ENCODE measurements around the gene TYROBP. TPM values are rescaled to one million over a fixed set of nuclear protein-coding genes. Genes with fewer than 3 reads are reported as not detected.

Gene TYROBP
- total RNA-seq, 4 donors from 2014 or later, result 3.0 to 116 (median 45.3) TPM

DNA sequence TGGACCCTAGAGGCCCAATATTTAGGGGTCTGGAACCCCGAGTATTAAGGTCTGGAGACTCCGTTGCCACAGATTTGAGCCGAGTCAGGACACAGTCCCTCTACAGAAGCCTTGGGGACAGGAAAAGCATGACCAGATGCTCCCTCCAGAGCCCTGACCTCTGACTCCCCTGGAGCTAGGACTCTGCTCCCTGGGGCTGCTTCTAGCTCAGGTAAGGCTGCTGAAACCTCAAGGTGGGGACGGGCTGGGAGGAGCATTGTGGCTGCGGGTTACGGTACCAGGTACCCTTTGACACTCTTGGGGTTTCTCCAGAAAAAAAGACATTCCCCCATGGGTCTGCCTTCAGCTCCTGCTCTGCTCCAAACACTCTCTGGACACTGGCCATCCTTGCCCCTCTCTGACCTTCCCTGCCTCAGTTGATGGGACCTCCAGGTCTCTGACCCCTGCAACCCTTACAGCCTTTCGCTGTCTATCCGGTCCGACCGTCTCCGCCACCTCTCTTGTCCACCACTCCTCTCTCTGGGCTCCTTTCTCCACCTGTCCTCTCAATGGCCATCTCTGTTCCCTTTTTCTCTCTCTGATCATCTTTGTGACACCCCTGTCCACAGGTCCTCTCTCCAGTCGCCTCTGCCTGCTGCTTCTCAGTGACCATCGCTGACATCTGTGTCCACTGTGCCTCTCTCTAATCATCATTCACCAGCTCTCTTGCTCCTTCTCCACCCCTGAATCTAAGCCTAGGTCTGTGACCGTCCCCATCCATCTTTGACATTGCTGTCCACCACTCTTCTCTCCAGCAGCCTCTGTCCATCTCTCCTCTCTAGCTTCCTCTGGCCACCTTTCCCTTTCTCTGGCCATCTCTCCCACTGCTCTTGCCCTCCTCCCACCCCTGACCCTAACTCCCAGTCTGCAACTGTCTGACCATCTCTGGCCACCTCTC is 29.5 kb upstream of the TYROBP start:
- Histone ChIP-seq H3K36me3 (peaks cover 0 to 37% of the 10 kb centered on the region in 2 donors), H3K27me3 (no peaks in the 10 kb centered on the region), H3K4me3 (peak overlapping the region; percentile 42 to 85), H3K4me1 (peaks cover 2 to 40% (median 13%) of the 10 kb centered on the region in 3 donors), H3K27ac (peak overlapping the region in 3 of 4 donors; percentile 90 to 93 (median 91)), H3K9me3 (no peaks in the 10 kb centered on the region)
- TF ChIP-seq EP300 (IDR thresholded peaks at IDR 0.05) (no peak), POLR2AphosphoS5 (IDR thresholded peaks at IDR 0.05) (no peak), POLR2A (IDR thresholded peaks at IDR 0.05) (no peak)
- TF ChIP-seq, protein P1, sequence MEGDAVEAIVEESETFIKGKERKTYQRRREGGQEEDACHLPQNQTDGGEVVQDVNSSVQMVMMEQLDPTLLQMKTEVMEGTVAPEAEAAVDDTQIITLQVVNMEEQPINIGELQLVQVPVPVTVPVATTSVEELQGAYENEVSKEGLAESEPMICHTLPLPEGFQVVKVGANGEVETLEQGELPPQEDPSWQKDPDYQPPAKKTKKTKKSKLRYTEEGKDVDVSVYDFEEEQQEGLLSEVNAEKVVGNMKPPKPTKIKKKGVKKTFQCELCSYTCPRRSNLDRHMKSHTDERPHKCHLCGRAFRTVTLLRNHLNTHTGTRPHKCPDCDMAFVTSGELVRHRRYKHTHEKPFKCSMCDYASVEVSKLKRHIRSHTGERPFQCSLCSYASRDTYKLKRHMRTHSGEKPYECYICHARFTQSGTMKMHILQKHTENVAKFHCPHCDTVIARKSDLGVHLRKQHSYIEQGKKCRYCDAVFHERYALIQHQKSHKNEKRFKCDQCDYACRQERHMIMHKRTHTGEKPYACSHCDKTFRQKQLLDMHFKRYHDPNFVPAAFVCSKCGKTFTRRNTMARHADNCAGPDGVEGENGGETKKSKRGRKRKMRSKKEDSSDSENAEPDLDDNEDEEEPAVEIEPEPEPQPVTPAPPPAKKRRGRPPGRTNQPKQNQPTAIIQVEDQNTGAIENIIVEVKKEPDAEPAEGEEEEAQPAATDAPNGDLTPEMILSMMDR (IDR thresholded peaks at IDR 0.05), result no peak
- 35 to 43% methylated on average over 10 to 12 of the region's 14 CpGs for WGBS, 2 donors (ENCODE audit: low coverage in 1 of 2)
- ATAC-seq, result no peak

DNA sequence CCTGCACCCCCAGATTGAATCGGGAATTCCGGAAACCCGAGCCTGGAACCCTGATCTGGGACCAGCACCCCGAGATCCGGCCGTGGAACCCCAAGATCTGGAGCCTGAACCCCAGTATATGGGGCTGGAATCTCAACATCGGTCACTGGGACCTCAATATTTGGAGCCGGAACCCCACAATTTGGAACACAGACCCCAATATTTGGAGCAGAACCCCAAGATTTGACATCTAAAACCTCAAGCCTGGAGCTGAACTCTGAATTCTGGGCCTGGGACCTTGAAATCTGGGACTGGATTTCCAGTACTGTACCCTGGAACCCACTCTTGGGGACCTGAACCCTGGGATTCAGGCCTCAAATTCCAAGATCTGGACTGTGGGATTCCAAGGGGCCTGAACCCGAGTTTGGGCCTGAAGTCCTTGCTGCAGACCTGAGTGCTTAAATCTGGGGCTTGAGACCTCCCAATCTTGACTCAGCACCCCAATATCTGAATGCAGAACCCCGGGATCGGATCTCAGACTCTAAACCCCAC is 28.7 kb upstream of the TYROBP start:
- Histone ChIP-seq H3K27ac (peak overlapping the region; percentile 13 to 93 (median 90)), H3K27me3 (no peaks in the 10 kb centered on the region), H3K4me3 (peak overlapping the region; percentile 42 to 85), H3K9me3 (no peaks in the 10 kb centered on the region), H3K36me3 (peaks cover 0 to 29% of the 10 kb centered on the region in 2 donors), H3K4me1 (peaks cover 2 to 43% (median 17%) of the 10 kb centered on the region in 3 donors)
- 0% methylated on average over 1 of the region's 11 CpGs; no CpG with 5 or more reads in 1 of the 2 donors for WGBS, 2 donors (ENCODE audit: low coverage in 1 of 2)
- no peak for TF ChIP-seq EP300 (IDR thresholded peaks at IDR 0.05)
- TF ChIP-seq POLR2AphosphoS5 (IDR thresholded peaks at IDR 0.05), result no peak
- TF ChIP-seq, protein P1 (IDR thresholded peaks at IDR 0.05), result no peak
- TF ChIP-seq POLR2A (IDR thresholded peaks at IDR 0.05), result no peak
- no peak for ATAC-seq

DNA sequence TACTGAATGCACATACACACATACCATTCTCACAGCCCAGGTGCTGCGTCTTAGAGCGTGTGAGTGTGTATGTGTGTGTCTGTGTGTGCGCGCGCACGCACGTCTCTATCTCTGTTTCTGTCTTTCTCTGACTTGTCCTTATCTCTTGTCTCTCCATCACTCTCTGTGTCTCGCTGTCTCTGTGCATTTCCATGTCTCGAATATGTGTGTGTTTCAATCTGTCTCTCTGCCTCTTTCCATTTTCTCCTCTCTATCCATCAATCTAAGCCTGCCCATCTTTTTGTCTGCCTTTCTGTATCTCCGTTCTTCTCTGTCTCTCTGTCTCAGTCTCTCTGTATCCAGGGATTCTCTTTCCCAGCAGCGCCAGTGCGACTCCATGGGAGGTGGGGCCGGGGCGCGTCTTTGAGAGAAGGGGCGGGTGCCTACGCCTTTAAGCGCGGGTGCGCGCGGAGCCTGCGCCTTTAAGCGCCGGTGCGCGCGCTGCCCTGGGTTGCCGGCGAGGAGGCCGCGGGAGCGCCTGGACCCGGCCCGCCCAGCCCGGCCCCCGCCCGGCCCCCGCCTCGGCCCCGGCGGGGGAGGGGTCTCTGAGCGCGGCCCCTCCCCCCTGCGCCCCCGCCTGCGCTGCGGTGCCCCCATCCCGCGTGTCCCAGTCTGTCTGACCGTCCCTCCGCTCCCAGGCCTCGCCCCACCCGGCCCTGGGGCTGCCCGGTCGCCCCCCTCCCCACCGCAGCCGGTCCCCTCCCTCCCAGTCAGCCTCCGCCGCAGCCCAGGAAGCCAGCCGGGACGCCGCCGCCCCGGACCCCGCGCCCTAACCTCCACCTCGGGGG is 28.0 kb upstream of the TYROBP start, which contains the start of gene LRFN3:
LRFN3 (plus strand) TSS at position 464 of the 827 bp plus-strand sequence. CDS start 3,052 bp downstream, outside the sequence.
- TF ChIP-seq, protein P1 (IDR thresholded peaks at IDR 0.05), result no peak
- TF ChIP-seq POLR2AphosphoS5 (IDR thresholded peaks at IDR 0.05), result no peak
- no peaks in the 10 kb centered on the region for H3K27me3 ChIP-seq
- peak within 1 kb of the TSS; percentile 13 to 93 (median 90) for H3K27ac ChIP-seq
- WGBS, 2 donors (ENCODE audit: low coverage in 1 of 2), result 0 to 2% methylated on average over 10 to 15 of the region's 68 CpGs
- H3K36me3 ChIP-seq, result peaks cover 0 to 22% of the 10 kb centered on the region in 2 donors
- no peaks in the 10 kb centered on the region for H3K9me3 ChIP-seq
- peak; percentile 30 for ATAC-seq
- peaks cover 2 to 48% (median 19%) of the 10 kb centered on the region in 3 donors for H3K4me1 ChIP-seq
- H3K4me3 ChIP-seq, result peak within 1 kb of the TSS; percentile 42 to 85

DNA sequence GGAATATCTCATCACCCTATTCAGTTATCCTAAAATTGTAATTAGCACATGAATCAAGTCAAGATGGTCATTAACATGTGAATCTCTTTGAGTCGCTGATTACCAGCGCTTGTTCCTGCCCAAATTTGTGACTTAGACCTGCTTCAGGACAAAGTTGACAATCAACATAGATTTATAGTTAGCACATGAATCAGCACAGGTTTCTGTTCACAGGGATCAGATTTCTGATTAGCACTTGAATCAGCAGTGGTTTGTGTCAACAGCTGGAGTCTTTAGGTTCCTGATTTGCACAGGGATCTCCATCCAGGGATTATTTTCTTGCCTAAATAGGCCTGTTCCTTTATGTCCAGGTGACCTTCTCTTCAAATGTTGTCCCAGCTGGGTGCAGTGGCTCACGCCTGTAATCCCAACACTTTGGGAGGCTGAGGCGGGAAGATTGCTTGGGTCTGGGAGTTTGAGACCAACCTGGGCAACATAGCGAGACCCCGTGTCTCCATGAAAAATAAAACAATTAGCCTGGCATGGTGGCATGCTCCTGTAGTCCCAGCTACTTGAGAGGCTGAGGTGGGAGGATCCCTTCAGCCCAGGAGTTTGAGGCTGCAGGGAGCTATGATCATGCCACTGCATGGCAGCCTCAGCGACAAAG is 24.3 kb upstream of the TYROBP start:
- no peak overlapping the region for H3K27ac ChIP-seq
- no peak for ATAC-seq

More for the DNA sequence above, 24.3 kb upstream of the TYROBP start:
- 50 to 61% methylated on average over 2 to 6 of the region's 7 CpGs for WGBS, 2 donors (ENCODE audit: low coverage in 1 of 2)
- Histone ChIP-seq H3K4me1 (peaks cover 2 to 33% (median 17%) of the 10 kb centered on the region in 3 donors), H3K4me3 (no peak overlapping the region), H3K9me3 (no peaks in the 10 kb centered on the region), H3K36me3 (no peaks in the 10 kb centered on the region), H3K27me3 (no peaks in the 10 kb centered on the region)
- TF ChIP-seq, protein P1 (IDR thresholded peaks at IDR 0.05), result no peak
- TF ChIP-seq EP300 (IDR thresholded peaks at IDR 0.05), result no peak
- no peak for TF ChIP-seq POLR2A (IDR thresholded peaks at IDR 0.05)
- TF ChIP-seq POLR2AphosphoS5 (IDR thresholded peaks at IDR 0.05), result no peak
